Activated CD4-positive, alpha-beta T cell treated with anti-CD3 and anti-CD28 coated beads, Interleukin-2, amount 50 U/mL, for 4 hours (primary cell): ENCODE data around the gene TEC.

ENCODE experiments used
- DNase-seq, 2 experiments: peaks; one replicate each; pipeline ENCODE4 v3.0.0-alpha.2; 2020

The TEC gene

DNA sequence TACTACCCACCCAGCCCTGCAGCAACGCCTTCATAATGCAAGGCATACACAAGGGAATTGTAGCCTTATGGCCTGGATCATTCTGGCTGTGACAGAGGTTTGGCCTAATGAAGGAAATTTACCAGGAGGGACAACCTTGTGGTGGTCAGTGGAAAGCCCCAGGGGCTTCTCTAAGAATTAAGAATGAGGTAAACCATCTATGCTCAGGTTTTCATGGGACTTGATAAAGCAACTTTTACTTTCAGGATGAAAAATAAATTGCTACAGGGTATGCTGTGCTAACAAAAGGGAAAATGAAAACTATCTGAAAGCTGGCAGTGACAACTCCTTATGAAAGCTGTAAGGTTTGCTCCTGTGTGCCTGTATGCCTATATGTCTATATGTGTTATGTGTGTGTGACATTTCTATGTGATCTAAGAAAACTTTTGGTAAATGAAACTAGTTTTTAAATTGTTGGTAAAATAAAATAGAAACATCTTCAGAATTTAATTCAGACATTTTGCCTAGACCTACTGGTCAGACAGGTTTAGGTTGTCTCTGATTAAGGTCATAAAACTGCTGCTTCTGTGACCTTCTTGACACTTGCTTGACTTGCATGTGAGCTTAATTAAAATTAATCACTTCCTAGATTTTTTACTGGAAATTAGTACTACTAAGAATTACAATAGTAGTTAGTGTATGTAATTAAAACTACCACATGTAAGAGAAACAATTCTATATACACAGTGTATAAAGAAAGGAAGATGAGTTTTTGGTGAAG, 115.7 kb downstream of the TEC start:
- DNase-seq, result no peak

DNA sequence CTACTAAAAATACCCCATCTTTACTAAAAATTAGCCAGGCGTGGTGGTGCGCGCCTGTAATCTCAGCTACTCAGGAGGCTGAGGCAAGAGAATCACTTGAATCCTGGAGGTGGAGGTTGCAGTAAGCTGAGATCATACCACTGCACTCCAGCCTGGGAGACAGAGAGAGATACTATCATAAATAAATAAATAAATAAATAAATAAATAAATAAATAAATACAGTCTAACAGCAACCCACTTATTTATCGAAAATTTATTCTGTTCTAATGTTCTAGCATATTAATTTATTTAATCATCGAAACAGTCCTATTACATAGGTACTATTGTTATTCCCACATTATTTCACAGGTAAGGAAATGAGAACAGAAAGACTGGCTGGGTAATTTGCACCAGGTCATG, 117.4 kb downstream of the TEC start:
- no peak for DNase-seq

DNA sequence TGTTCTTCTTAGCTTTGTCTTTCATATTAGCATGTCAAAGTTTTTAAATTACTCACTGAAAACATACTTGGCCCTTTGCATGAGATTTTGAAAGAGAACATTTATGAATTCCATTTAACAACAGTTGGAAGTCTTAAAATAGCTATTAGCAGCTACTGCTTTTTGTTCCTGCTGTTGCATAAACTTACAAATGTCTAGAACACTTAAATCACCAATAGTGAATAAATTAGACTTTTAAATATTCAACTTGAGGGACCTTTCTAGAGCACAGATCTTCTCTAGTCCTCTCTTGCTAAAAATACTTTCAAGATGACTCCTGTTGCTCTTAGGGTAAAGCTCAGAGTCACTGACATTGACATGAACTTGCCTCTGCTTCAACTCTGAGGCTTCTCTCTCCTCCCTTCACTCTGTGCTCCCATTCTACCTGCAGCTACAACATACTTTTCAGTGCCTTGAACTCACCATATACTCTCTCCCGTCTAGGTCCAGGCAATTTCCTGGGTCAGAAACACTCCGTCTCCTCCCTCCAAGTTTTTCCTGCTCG, 119.7 kb downstream of the TEC start:
- no peak for DNase-seq

DNA sequence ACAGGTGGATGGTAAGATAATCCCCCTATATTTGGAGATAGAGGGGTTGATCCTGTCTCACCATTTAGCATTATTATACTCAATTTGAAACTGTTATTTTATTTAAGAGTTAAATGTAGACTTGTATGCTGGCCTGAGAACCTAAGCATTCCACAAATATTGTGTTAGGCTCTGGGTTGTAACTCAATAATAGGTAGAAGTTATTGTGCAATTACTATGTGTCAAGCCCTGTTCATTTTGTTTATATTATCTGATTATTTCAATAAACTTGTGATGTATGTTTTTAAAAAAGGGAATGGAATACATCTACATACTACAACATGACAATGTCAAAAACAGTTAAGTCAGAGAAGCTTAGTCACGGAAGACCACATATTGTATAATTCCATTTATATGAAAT, 122.0 kb downstream of the TEC start:
- no peak for DNase-seq

DNA sequence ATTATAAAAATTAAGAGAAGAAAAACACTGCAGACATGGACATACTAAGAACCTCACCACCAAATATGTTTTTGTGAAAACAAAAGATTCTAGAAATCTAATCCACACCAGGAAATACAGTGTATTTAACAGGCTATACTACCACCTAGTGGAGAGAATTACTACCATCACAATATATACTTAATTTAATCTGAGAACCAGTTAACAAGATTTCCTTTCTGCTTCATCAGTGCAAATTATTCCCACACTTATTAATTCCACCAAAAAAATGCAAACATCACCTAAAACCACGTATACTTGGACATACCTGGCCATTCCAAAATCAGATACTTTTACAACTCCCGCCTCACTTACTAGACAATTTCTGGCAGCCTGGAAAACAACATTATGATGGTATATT, 128.6 kb downstream of the TEC start:
- DNase-seq, result no peak

DNA sequence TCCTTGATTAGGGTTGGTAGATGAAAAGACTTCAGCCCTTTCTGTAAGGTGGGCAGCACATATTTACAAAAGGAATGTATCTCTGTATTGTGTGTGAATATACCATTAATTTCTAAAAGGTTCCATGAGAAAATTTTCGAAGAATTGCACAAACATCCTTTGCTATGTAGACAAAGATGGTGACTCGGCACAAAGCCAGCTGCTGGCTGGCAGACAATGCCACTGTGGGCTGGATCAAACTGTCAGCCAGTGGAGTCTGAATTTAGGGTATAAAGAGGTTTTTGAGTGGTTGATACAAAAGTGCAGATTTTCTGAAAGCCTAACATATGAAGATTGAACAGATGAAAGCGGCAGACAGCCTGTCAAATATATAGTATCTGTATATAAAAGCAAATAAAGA, 129.9 kb downstream of the TEC start:
- DNase-seq, result peak; percentile 37 to 47

DNA sequence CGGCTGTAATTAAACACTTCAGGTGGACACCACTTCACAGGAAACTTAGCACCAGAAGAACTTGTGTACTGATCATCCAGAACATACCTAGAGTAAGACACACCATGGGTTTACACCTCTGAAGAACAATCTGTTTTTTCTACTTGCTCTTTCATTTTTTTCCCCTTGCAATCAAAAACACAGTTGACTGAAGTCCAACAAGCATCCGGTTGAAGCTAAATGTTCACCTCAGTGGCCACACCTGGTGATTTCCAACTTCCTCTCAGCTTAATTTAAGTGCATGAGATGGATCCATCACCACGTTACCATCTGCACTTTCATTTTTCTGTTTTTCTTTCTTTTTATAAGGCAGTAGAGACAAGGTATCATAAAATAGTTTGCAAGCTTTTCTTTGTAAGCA, 130.7 kb downstream of the TEC start:
- DNase-seq, result no peak

DNA sequence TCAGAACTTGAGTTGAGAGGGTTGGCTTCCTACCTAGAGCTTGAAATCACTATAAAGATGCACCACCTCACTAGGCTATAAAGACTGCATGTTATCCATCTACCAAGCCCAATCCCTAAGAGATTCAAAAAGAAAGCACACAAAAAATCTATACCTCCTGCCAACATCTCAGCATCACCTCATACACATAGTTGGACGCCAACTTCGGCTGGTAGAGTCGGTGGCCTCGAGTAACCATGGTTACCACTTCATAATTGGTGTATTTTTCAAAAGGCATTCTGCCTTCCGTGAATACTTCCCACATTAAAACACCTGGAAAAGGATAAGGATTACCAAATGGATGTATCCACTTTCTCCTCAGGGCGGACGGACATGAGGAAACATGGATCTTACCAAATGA, 131.1 kb downstream of the TEC start:
- no peak for DNase-seq

DNA sequence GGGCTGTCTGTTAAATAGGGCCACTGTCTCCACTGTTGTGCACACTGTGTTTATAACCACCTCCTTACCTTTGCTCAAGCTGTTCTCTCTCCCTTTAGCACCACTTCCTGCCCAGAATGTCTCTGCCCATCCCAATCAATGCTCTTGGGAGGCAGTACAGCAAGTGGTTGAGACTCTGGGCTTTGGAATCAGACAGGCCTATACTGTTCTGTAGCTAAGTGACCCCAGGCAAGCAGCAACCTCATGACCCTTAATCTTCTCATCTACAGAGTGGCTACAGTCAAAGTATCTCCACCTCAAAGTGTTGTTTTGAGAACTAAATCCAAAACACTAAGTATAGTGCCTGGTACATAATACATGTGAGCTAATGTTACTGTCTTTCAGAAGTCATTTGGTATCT, 131.8 kb downstream of the TEC start:
- DNase-seq, result no peak

DNA sequence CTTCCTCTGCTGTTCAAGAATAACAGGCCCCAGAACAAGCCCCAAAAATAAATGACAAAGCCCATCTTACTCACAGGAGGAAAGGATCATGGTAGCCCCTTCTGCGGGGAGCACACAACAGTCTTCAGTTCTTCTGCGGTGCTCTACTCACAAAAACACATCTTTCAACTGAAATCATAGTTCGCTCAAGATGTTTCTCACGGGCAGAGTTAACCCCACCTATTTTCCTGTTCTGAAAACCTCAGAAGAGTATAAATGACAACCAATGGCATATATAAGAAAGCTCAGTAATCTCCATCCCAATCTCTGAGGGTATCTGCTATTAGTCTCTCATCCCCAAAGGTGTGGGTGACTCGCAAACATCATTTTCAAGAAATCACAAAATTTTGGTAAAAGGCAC, 135.6 kb downstream of the TEC start, which contains the start of gene TXK:
Gene TXK (minus strand): TSS at position 170 of the 400 bp plus-strand sequence. CDS start 80 bp downstream, at position 90.
- no peak for DNase-seq

DNA sequence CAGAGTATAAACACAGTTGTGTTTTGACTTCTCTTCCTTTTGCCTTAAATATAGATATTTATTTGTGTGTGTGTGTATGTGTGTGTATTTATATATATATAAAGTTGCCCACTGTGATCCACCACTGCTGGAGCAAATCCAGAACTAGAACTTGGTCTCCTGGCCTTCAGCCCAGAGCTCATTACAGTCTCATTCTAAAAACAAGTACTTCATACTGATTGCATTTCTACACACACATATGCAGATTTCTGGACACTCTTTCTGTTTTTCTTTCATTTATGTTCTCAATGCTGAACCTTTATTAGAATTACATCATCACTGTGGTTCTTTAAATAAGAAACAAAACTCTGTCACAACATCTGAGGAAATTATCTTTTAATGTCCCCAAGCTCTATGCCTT, 136.0 kb downstream of the TEC start:
- DNase-seq, result no peak

DNA sequence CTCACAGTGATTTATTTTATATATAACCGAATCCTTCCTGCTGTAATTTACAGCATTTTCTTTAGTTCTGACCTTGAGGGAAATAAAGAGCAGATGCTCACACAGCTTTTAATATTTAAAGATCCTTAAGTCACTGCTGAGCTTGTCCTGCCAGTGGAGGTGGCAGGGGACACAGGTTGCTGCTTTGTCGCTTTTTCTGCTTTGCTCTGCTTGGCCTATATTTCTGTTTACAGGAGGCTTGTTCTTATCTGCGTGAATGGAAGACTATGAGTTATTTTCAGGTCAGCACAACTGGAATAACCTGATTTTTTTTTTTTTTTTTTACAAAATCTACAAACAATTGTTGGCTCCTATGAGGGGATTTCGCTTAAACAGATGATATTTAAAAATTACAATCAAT, 137.9 kb downstream of the TEC start:
- no peak for DNase-seq

DNA sequence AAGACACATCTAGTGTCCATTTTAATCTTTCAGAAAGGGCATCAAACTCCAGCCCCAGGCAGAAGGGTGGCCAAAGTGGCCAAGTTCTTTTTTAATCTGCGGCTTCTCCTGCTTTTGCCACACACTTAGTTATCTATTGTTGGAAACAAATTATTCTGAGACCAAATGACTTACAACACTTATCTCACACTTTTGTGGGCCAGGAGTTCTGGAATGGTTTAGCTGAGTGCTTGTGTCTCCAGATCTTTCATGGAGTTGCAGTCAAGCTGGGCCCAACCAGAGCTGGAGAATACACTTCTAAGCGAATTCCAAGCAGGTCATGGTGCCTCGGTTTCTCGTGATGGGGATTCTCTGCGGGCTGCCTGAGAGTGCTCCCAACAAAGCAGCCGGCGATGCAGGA, 139.5 kb downstream of the TEC start:
- no peak for DNase-seq

DNA sequence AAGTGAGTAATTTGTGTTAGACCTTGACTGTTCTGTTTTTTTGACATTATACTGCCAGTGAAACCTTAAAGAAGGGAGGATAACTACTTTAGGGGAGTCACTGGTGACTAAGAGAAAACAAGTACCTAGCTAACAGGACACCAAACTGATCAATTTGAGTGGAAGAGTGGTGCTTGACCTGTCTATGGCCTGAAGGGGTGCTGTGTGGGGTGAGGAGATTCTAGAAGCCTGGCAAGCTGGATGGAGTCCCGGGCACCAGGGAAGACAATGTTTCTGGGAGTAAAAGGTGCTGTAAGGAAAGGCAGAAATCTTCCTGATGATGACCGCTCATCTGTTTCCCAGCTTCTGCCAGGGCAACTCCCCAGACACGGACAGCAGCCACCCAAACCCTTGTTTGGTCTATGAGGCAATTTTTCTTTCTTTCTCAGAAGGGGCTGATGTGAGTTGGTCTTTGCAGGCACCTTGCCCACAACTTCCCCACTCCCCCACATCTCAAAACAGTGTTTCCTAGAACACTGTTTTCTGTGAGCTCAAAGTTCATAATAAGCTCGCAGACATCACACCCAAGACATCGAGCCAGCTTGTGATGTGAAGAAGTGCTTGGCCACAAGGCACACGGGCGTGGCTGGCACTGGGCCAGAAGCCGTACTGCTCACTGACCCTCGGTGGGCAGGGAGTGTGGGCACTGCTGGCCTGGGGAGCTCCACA, 140.2 kb downstream of the TEC start:
- DNase-seq, result peak; percentile 25 to 37

DNA sequence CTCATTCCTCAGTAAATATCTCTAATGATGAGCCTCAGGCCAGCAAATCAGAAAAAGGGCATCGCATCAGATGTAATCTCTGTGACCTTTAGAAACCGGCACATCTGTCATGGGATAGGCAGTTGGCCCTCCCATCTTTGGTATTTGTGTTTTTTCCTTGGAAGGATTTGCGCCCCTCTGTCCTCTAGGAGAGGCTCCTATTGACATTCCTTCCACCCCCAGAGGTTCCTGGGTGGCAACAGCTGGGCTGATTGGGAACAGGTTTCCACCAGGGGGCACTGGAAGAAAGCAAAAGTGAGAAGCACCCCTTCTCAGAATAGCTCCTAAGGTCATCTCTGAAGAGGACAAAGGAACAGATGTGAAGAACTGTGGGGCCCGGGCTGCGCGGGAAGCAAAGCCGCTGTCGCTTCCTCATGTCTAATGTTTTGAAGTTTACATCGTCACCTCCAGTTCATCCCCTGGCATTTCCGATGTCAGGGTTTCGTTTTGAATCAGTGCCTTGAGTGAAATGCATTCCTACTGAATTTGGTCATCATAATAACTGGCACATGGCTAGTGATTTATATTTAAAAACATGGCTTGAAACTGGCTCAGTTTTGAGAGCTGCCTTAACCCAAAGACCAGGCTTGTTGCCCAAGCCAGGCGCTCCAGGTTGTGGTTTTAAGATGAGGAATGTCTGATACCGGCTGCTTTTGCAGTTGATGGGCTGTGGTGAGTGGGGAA, 141.8 kb downstream of the TEC start:
- DNase-seq, result peak; percentile 63 to 68

DNA sequence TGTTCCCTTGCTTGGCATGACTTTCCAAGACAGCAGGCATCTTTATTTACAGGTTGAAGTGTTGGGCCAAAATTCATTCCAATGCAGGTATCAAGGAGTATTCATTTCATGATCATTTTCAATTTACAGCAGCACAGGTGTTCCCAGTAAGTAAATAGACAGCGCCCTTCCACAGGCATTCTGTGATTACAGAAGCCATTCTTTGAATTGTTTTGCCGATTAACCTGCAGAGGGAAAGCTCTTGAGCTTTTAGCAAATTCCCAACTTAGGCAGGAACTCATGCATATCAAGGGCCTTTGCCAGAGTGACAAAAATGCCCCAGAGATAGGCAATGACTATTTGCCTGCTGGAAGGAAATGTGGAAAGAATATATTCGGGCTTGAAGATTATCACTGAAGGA, 142.4 kb downstream of the TEC start:
- DNase-seq, result no peak

DNA sequence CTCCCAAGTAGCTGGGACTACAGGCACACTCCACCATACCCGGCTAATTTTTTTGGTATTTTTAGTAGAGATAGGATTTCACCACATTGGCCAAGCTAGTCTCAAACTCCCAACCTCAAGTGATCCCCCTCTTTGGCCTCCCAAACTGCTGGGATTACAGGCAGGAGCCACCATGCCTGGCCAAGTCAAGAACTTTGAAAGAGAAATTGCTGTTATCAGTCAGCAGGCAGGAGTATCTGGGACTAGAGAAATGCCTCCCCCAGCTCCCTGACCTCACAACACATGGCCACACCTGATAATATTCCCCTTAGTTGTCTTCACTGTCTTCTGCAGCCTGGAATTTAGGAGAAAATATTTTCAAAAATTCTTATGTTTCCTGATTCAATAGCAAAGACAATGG, 143.0 kb downstream of the TEC start:
- DNase-seq, result no peak

DNA sequence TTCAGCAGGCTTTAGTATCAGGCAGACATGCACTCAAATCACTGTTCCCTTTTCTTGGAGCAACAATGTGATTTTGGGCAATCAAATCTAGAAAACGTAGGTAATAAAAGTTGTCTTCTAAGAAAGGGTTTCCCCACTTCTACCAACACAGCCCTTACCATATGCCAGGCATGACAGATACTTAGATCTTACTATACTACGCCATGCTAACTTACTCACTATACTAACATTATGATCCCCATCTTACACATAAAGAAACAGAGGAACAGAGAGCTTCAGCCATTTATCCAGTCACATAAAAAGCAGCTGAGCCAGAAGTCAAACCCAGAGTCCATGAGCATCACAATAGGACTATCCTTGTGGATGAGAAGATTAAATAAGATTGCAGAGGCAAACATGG, 144.8 kb downstream of the TEC start:
- DNase-seq, result no peak

DNA sequence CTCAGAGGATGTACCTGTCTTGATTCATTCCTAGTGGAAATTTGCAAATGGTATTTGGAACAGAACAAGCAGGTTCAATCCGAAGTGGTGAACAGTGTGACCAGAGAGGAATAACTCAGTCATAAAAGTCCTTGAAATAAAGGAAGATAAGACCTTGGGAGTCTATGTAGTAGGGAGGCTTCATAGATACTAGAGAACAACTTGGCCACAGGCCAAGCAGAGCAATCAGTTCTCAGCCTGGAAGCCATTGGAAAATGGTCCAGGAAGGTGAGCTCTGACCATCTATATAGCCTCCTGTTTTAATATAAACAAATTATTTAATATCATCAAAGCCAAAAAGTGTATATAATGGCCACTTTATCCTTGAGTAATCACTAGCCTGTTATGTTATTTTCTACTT, 146.9 kb downstream of the TEC start:
- DNase-seq, result no peak

DNA sequence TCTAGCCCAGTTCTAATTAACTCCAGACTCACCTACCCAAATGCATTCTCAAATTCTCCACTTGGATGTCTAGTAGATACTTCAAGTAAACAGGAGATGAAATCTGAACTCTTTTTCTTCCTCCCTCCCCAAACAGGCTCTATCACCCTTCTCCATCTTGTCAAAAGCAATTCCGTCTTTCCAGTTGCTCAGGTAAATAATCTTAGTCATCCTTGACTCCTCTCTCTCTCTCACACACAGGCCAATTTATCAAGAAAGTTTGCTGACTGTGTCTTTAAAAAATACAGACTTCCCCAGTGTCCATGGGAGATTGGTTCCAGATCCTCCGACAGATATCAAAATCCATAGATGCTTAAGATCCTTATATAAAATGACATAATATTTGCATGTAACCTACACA, 148.5 kb downstream of the TEC start:
- no peak for DNase-seq

DNA sequence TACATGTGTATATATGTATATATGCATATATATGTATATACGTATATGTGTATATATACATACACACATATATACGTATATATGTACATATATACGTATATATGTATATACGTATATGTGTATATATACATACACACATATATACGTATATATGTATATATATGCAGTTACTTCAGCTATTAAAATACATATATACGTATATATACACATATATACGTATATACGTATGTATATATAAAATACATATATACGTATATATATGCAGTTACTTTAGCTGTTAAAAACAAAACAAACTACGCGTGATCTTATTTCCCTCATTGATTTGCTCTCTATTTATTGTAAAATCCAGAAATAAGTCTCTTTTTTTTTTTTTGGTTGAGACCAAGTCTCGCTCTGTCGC, 149.5 kb downstream of the TEC start:
- no peak for DNase-seq

DNA sequence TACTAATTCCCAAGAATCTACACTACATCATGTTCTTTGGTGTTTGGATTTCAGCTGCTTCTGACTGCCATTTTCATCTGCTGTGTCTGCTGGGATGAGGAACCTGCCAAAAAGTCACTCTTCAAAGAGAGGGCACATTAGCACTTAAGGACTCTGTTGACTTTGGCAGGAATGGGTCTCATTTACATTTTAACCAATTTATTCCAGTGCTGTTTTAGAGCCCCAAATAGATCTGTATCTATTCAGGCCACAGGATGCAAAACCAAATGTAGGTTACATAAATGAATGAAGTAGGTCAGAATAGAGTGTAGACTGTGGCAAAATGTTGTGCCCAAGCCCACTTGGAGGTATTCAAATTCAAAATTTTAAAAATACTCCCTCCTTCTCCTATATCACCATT, 150.0 kb downstream of the TEC start:
- DNase-seq, result no peak

DNA sequence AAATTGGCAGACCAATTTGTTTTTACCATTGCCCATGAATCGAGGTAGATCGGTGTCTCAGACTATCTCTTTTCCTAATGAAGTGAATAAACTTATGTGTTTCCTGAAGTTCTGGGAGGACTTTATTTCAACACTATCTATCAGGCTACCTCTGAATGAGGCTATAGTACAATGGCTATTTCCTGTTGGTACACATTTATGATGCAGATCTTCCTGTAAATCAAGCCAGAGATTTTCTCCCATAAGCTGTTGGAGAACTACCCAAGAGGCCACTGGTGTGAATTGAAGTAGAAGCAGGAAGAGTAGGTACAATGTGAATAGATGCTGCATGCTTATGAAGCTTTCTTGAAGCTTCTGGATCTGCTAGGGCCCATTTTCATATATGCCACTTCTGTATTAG, 151.6 kb downstream of the TEC start:
- no peak for DNase-seq

DNA sequence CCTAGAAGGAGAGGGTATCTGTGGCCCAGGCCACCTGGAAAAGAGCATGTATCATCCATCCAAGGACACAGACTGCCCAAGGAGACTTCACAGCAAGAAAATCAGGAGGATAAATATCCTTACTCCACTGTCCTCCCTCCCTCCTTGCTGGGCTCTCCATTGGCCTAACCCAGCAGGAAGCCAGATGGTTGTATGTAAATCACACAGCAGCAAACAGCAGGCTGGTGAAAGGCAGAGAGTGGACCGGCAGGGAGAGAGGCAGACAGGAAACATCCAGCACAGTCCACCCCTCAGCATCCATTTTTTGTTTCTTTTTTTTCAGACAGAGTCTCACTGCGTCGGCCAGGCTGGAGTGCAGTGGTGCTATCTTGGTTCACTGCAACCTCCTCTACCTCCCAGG, 153.1 kb downstream of the TEC start:
- no peak for DNase-seq
